ENCODE measurements around the gene RNF217.

The RNF217 gene

DNA sequence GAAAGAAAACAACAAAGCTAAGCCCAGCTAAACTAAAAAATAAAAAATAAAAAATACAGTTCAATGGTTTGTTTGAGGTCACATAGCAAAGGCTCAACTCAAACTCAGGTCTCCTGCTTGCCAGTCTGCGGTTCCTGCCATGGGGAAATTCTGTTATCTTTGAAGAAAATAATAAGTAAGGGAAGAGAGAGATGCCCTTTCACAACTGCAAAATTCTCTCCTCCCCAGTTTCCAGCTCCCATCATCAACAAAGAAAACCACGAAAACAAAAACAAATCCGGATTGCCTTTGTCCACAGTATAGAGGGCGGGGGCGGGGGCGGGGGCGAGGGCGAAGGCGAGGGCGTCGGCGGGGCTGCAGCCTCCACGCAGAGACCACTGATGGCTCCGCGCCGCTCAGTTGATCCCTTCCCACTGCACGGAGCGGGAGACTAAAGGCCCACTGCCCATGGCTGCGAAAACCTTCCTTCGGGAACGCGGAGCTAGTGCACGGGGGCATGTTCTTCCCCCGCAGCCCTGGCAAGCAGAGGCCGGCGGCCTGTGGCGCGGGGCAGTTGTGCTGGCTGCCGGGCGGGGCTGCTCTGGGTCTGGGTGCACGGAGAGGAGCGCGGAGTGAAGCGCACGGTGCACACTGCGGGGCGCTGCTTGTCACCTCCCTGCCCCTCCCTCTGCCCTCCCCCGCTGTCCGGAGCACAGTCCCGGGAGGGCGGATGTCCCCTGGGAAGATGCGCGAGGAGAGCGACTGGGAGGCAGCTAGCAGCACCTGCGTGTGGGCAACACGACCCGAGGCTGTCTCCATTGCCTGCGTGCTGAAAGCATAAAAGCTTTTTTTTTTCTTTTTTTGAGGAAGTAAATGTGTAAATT lies 137.2 kb downstream of the RNF217 start:
- Histone ChIP-seq H3K9ac (no peak overlapping the region), H3K27me3 (ENCODE audit: insufficient read depth, low read depth) (no peaks in the 10 kb centered on the region), H2AFZ (ENCODE audit: low read depth) (peak overlapping the region; percentile 64; the same call in 1 of the 2 replicates), H3K36me3 (ENCODE audit: insufficient read depth) (no peaks in the 10 kb centered on the region), H3K79me2 (ENCODE audit: insufficient read depth, low read depth) (no peaks in the 10 kb centered on the region), H3K4me2 (peak overlapping the region; percentile 45), H3K4me3 (IDR thresholded peaks at IDR 0.05; ENCODE audit: insufficient read depth, low read depth, low read length) (no peak overlapping the region), H3K27ac (no peak overlapping the region), H3K4me1 (ENCODE audit: low read depth, poor library complexity, severe bottlenecking) (peaks cover 4% of the 10 kb centered on the region), H4K20me1 (ENCODE audit: insufficient read depth) (no peaks in the 10 kb centered on the region)
- TF ChIP-seq, protein P1, sequence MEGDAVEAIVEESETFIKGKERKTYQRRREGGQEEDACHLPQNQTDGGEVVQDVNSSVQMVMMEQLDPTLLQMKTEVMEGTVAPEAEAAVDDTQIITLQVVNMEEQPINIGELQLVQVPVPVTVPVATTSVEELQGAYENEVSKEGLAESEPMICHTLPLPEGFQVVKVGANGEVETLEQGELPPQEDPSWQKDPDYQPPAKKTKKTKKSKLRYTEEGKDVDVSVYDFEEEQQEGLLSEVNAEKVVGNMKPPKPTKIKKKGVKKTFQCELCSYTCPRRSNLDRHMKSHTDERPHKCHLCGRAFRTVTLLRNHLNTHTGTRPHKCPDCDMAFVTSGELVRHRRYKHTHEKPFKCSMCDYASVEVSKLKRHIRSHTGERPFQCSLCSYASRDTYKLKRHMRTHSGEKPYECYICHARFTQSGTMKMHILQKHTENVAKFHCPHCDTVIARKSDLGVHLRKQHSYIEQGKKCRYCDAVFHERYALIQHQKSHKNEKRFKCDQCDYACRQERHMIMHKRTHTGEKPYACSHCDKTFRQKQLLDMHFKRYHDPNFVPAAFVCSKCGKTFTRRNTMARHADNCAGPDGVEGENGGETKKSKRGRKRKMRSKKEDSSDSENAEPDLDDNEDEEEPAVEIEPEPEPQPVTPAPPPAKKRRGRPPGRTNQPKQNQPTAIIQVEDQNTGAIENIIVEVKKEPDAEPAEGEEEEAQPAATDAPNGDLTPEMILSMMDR (conservative IDR thresholded peaks at IDR 0.05; ENCODE audit: low read depth, low read length): no peak

DNA sequence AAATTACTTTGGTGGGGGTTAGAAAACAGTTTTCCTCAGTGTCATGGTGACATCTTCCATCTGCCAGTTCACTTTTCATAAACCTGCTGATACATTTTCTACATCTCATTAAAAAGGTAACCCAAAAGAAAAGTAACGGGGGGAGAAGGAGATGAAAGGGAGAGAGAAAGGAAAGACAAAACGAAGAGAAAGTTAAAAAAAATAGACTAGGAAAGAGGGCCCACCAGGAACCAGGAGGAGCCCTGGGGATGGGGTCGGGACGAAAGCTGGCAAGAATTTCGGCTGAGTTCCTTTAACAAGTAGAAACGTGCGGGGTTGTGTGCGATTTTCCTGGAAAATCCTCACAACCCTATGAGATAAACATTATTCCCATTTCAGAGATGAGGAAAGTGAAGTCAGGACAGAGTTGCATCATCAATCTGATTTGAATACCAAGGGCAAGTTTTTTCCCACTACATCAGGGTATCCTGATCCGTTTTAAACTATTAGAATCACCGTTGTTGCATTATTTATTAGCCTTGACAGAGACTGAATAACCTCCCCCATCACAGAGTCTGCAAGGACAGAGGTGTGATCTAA lies 137.9 kb downstream of the RNF217 start:
- Histone ChIP-seq H3K27me3 (ENCODE audit: insufficient read depth, low read depth) (no peaks in the 10 kb centered on the region), H4K20me1 (ENCODE audit: insufficient read depth) (no peaks in the 10 kb centered on the region), H2AFZ (ENCODE audit: low read depth) (peak overlapping the region; percentile 64; the same call in 1 of the 2 replicates), H3K4me3 (IDR thresholded peaks at IDR 0.05; ENCODE audit: insufficient read depth, low read depth, low read length) (no peak overlapping the region), H3K4me2 (peak overlapping the region; percentile 45), H3K27ac (no peak overlapping the region), H3K36me3 (ENCODE audit: insufficient read depth) (no peaks in the 10 kb centered on the region), H3K9ac (no peak overlapping the region), H3K79me2 (ENCODE audit: insufficient read depth, low read depth) (no peaks in the 10 kb centered on the region), H3K4me1 (ENCODE audit: low read depth, poor library complexity, severe bottlenecking) (peaks cover 4% of the 10 kb centered on the region)
- TF ChIP-seq, protein P1 (conservative IDR thresholded peaks at IDR 0.05; ENCODE audit: low read depth, low read length): no peak

DNA sequence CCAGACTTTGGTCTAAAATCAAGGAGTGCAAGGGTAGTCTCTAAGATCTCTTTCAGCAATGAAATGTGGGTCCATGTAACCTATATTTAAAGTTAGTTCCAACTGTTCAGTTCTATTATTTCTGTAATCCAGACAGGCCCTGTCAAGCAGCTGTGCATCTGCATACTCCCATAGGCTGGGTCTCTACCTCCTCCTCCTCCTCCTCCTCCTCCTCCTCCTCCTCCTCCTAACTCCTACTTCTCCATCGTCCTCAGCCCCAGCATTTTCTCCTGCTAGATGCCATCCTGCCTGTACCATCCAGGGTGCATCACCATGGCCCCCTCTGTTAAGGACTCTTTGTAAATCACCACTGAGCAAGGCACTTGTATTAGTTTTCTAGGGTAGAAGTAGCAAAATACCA lies 138.9 kb downstream of the RNF217 start:
- peaks cover 4% of the 10 kb centered on the region for H3K4me1 ChIP-seq (ENCODE audit: low read depth, poor library complexity, severe bottlenecking)
- no peak overlapping the region for H3K4me2 ChIP-seq
- H2AFZ ChIP-seq (ENCODE audit: low read depth): no peak overlapping the region
- H4K20me1 ChIP-seq (ENCODE audit: insufficient read depth): no peaks in the 10 kb centered on the region
- H3K27ac ChIP-seq: no peak overlapping the region
- TF ChIP-seq, protein P1 (conservative IDR thresholded peaks at IDR 0.05; ENCODE audit: low read depth, low read length): no peak
- H3K27me3 ChIP-seq (ENCODE audit: insufficient read depth, low read depth): no peaks in the 10 kb centered on the region
- H3K4me3 ChIP-seq (IDR thresholded peaks at IDR 0.05; ENCODE audit: insufficient read depth, low read depth, low read length): no peak overlapping the region
- no peak overlapping the region for H3K9ac ChIP-seq
- no peaks in the 10 kb centered on the region for H3K36me3 ChIP-seq (ENCODE audit: insufficient read depth)
- H3K79me2 ChIP-seq (ENCODE audit: insufficient read depth, low read depth): no peaks in the 10 kb centered on the region

DNA sequence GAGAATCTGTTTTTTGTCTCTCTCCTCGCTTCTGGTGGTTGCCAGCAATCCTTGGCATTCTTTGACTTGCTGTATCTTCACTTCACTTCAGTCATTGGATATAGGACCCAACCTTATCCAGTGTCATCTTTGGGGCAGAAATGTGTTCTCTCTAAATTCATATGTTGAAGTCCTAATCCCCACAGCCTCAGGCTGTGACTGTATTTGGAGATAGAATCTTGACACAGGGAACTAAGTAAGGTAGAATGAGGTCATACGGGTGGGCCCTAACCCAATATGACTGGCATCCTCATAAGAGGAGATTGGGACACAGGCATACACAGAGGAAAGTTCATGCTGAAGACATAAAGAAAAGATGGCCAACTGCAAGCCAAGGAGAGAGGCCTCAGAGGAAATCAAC lies 139.4 kb downstream of the RNF217 start:
- no peak overlapping the region for H3K4me3 ChIP-seq (IDR thresholded peaks at IDR 0.05; ENCODE audit: insufficient read depth, low read depth, low read length)
- peaks cover 4% of the 10 kb centered on the region for H3K4me1 ChIP-seq (ENCODE audit: low read depth, poor library complexity, severe bottlenecking)
- TF ChIP-seq, protein P1 (conservative IDR thresholded peaks at IDR 0.05; ENCODE audit: low read depth, low read length): no peak
- no peak overlapping the region for H2AFZ ChIP-seq (ENCODE audit: low read depth)
- no peak overlapping the region for H3K4me2 ChIP-seq
- no peak overlapping the region for H3K9ac ChIP-seq
- no peaks in the 10 kb centered on the region for H3K79me2 ChIP-seq (ENCODE audit: insufficient read depth, low read depth)
- H4K20me1 ChIP-seq (ENCODE audit: insufficient read depth): no peaks in the 10 kb centered on the region
- H3K27me3 ChIP-seq (ENCODE audit: insufficient read depth, low read depth): no peaks in the 10 kb centered on the region
- H3K27ac ChIP-seq: no peak overlapping the region
- H3K36me3 ChIP-seq (ENCODE audit: insufficient read depth): no peaks in the 10 kb centered on the region

Data from KMS-11 (cell line).